BE2C (cell line): ENCODE measurements around the gene GPR18.
A peak's percentile ranks its signal among the peaks of the same experiment; 100 is the strongest.

Experiments used
- DNase-seq: peaks from one replicate; pipeline ENCODE4 v3.0.0-alpha.2; 2020
- H3K27me3 ChIP-seq: fragments of 250-450 bp; sonication (Bioruptor Pico); 2 replicates; pipeline ENCODE4 v1.5.1; 2020; ENCODE audit warnings: mild to moderate bottlenecking
- H3K36me3 ChIP-seq: fragments of 250-450 bp; sonication (Bioruptor Pico); 2 replicates; pipeline ENCODE4 v1.5.1; 2020; ENCODE audit warnings: mild to moderate bottlenecking
- H3K4me1 ChIP-seq: fragments of 250-450 bp; sonication (Bioruptor Pico); 2 replicates; pipeline ENCODE4 v1.5.1; 2020
- H3K4me3 ChIP-seq: 2 replicates; pipeline ENCODE4 v1.5.1; 2011; ENCODE audit warnings: low read depth, low read length
- H3K9me3 ChIP-seq: fragments of 250-450 bp; sonication (Bioruptor Pico); 2 replicates; pipeline ENCODE4 v1.5.1; 2020
- TF ChIP-seq, protein P1 (sequence below): IDR thresholded peaks from 2 replicates; pipeline ENCODE4 v1.5.1; 2012; ENCODE audit warnings: mild to moderate bottlenecking, low read depth, low read length

Gene GPR18

DNA sequence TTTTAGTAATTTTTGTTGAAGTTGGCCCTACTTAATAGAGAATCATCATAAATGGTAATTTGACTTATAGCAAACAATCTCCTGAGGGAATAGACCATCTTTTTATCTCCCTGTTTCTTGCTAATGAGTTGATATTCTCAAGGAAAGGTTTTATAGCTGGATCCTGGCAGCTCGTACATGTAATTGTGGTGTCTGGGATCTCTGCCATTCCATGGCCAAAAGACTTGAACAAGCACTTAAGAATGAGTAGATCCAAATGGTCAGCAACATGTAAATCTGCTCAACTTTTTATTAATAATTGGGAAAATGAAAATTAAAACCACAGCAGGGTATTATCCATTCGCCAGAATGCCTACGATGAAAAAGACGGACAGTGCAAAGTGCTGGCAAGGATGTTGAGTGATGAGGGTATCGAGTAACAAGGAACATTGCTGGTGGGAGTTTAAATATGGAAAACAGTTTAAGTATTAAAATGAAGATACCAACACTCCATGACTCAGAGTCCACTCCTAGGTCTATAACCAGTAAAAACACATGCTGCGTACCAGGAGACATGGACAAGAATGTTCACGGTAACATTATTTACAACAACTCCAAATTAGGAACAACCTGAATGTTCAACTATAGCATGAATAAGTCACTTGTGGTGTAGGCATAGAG is 5.1 kb upstream of the GPR18 start:
- Histone ChIP-seq H3K4me1 (no peaks in the 10 kb centered on the region), H3K9me3 (no peaks in the 10 kb centered on the region), H3K27me3 (no peaks in the 10 kb centered on the region), H3K36me3 (no peaks in the 10 kb centered on the region), H3K4me3 (no peak overlapping the region)
- TF ChIP-seq, protein P1, sequence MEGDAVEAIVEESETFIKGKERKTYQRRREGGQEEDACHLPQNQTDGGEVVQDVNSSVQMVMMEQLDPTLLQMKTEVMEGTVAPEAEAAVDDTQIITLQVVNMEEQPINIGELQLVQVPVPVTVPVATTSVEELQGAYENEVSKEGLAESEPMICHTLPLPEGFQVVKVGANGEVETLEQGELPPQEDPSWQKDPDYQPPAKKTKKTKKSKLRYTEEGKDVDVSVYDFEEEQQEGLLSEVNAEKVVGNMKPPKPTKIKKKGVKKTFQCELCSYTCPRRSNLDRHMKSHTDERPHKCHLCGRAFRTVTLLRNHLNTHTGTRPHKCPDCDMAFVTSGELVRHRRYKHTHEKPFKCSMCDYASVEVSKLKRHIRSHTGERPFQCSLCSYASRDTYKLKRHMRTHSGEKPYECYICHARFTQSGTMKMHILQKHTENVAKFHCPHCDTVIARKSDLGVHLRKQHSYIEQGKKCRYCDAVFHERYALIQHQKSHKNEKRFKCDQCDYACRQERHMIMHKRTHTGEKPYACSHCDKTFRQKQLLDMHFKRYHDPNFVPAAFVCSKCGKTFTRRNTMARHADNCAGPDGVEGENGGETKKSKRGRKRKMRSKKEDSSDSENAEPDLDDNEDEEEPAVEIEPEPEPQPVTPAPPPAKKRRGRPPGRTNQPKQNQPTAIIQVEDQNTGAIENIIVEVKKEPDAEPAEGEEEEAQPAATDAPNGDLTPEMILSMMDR = no peak
- DNase-seq = no peak

DNA sequence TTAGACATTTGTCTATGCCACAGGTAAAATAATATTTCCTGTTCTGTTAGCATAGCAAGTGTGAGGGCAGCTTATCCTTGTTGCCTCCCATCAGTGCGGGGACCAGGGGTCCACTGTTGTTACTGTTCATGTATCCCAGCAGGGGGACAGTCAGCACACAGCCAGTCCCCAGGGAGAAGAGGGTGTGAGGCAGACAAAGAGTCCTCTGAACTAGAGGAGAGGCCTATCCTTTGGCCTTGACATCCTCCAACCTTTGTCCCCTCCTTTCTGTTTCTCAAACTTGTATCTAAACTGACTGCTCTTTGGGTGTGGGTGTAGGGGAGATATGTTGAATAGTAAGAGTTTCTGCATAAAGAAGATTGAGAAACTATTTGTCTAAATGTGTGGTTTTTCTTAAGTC is 2.9 kb upstream of the GPR18 start:
- Histone ChIP-seq H3K27me3 (no peaks in the 10 kb centered on the region), H3K36me3 (no peaks in the 10 kb centered on the region), H3K9me3 (no peaks in the 10 kb centered on the region), H3K4me3 (no peak overlapping the region), H3K4me1 (no peaks in the 10 kb centered on the region)
- TF ChIP-seq, protein P1 = no peak
- peak; percentile 39 for DNase-seq

DNA sequence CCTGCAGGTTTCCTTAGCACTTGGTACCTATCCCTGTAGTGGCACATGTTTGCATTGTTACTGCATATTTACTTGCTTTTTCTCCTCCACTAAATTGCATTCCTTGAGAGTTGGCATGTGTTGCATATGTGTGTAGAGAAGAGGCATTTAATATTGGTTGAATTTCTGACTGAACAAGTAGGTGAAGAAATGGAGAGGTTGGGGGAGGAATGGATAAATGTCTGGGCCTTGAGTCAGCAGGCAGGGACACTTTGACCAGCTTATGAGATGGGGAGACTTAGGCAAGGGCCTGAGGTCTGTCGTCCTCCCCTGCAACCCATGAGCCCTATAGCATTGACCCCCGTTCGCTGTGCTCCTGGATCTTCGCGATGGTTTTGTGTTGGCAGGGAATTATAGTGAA is 2.0 kb upstream of the GPR18 start:
- TF ChIP-seq, protein P1 = no peak
- Histone ChIP-seq H3K9me3 (no peaks in the 10 kb centered on the region), H3K4me1 (no peaks in the 10 kb centered on the region), H3K4me3 (no peak overlapping the region), H3K27me3 (no peaks in the 10 kb centered on the region), H3K36me3 (no peaks in the 10 kb centered on the region)
- no peak for DNase-seq

DNA sequence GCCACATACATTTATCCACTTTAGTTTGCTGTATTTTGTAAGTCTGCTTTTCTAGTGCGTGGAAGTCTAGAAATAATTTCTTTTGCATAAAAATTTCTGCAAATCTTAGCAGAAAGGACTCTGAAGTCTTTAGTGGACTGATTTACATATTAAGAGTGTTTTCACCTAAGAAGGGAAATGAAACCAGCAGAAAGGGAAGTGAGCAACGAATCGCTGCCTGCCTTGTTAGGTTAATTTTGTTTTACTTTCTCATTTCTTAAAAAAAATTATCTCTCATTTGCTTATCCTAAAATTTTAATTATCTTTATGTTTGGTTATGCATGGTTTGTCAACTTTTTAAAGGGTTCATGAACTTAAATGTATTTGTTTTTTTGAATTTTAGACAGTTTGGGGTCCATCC is 767 bp upstream of the GPR18 start:
- no peaks in the 10 kb centered on the region for H3K9me3 ChIP-seq
- H3K36me3 ChIP-seq = peaks cover 3% of the 10 kb centered on the region
- no peaks in the 10 kb centered on the region for H3K4me1 ChIP-seq
- no peaks in the 10 kb centered on the region for H3K27me3 ChIP-seq
- TF ChIP-seq, protein P1 = no peak
- H3K4me3 ChIP-seq = no peak overlapping the region
- DNase-seq = no peak

DNA sequence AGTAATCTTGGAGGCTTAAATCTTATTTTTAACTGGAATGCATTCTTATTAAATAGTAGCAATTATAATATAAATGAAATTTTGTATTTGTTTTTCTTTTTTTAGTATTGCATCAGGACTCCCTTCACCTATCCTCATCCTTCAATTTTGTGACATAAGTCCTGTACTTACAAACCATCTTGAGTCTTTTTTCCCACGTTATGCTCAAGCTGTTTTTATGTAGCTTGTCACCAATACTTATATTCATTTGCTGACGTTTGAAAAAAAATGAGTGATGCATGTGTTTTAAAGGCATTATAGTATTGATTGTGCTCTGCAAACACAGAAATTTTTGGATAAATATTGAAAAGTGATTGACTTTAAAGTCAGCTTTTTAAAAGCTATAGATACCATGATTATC is 888 bp downstream of the GPR18 start:
- no peaks in the 10 kb centered on the region for H3K27me3 ChIP-seq
- peaks cover 3% of the 10 kb centered on the region for H3K36me3 ChIP-seq
- TF ChIP-seq, protein P1 = no peak
- no peak for DNase-seq
- H3K4me1 ChIP-seq = no peaks in the 10 kb centered on the region; the same call in 1 of the 2 replicates
- H3K4me3 ChIP-seq = no peak overlapping the region
- H3K9me3 ChIP-seq = no peaks in the 10 kb centered on the region

DNA sequence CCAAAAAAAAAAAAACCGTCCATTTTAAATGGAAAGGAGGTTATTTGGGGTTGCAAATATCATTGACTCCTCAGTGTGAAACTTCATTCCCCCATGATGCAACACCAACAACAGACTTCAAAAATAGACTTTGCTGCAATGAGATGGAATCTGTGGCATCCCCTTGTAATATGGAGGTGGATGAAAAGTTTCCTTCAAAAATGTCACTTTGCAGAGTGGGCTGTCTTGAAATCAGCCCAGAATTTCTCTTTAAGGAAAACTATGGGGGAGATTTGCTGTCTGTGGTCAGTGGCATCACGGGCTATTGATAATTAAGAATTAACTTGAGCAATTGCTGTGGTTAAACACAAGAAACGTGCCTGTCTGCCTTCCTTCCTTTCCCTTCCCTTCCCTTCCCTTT is 1.5 kb downstream of the GPR18 start:
- H3K27me3 ChIP-seq = no peaks in the 10 kb centered on the region
- H3K9me3 ChIP-seq = no peaks in the 10 kb centered on the region
- peaks cover 8% of the 10 kb centered on the region for H3K36me3 ChIP-seq
- no peak for DNase-seq
- H3K4me1 ChIP-seq = no peaks in the 10 kb centered on the region; the same call in 1 of the 2 replicates
- H3K4me3 ChIP-seq = no peak overlapping the region
- TF ChIP-seq, protein P1 = no peak
